HG03342 (cell line): ENCODE data around the gene FAM169A.
"Not testable (repeated sequence)": the region's sequence is repeated elsewhere in the genome, so short reads cannot be mapped to it uniquely, and the experiment has no call there.

Experiments
- ATAC-seq: cut with Tn5 transposase; IDR thresholded peaks from one replicate; pipeline ENCODE4 v1.9.1; 2021; ENCODE audit warnings: mild to moderate bottlenecking, moderate library complexity; ENCODE audit not compliant: unreplicated experiment

FAM169A gene

GRCh38 chr5:74810915-74811314, 55.3 kb downstream of the FAM169A start:
- no peak for ATAC-seq

DNA sequence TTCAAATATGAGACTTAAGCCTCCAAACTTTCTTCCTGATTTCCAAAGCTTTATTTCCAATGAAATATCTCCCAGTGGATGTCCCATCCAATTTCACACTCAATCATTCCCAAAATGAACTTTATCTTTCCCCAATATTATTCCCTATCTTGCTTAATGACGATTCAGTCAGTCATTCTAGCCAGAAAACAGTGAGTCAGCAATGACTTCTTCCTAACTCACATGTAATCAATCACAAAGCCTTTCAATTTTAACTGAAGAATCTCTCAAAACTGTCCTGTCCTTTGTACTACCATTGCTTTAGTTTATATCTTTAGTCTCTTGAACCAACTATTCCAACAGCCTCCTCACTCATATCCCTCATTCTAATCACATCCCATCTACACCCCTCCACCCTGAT, 64.2 kb downstream of the FAM169A start:
- ATAC-seq, result no peak

- no peak for ATAC-seq
Observed at GRCh38 chr5:74801197-74801596, 65.0 kb downstream of the FAM169A start.

DNA sequence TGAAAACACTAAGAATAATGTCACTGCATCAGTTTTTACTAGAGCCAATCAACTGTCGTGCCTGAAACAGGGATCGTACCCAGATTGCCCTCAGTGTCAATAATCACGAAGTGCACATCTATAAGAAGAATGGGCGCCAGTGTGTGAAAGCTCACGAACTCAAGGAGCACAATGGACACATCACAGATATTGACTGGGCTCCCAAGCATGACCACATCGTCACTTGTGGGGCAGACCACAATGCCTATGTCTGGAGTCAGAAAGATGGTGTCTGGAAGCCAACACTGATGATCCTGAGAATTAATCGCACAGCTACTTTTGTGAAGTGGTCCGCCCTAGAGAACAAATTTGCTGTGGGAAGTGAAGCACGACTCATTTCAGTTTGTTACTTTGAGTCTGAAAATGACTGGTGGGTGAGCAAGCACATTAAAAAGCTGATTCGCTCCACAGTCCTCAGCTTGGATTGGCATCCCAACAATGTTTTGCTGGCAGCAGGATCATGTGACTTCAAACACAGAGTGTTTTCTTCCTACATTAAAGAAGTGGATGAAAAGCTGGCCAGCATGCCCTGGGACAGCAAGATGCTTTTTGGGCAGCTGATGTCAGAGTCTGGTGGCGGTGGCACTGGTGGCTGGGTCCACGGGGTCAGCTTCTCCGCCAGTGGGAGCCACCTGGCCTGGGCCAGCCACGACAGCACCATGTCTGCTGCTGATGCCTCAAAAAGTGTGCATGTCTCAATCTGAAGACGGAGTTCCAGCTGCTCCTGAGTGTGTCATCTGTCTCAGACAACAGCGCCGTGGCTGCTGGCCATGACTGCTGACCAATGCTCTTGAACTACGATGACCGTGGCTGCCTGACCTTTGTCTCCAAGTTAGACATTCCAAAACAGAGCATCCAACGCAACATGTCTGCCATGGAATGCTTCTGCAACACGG, 66.9 kb downstream of the FAM169A start:
- no peak for ATAC-seq

GRCh38 chr5:74791669-74792068, 74.5 kb downstream of the FAM169A start:
- ATAC-seq, result not testable (repeated sequence)

- ATAC-seq, result no peak
Observed at GRCh38 chr5:74787424-74787823, 78.8 kb downstream of the FAM169A start.

- no peak for ATAC-seq
Observed at GRCh38 chr5:74786851-74787250, 79.3 kb downstream of the FAM169A start.

GRCh38 chr5:74778609-74779008, 87.6 kb downstream of the FAM169A start:
- ATAC-seq, result no peak

DNA sequence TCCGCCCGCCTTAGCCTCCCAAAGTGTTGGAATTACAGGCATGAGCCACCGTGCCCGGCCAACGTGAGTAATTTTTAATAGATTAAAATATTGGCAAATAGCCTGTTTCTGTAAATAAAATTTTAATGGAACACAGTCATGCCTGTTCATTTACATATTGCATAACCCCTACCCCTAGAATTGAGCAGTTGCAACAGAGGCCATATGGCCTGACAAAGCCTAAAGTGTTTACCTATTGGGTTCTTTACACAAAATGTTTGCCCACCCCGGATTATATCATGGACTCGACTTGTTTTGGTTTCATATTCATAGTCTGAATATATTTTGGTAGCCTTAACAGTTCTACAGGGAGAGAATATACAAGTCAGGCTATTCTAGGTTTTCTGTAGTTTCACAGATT, 93.8 kb downstream of the FAM169A start:
- no peak for ATAC-seq

- peak; percentile 15 for ATAC-seq
Observed at GRCh38 chr5:74767579-74767913, 98.6 kb downstream of the FAM169A start.

- peak; percentile 81 for ATAC-seq
Observed at GRCh38 chr5:74766849-74767578, 99.2 kb downstream of the FAM169A start, which contains the start of the genes GFM2 and NSA2. Gene GFM2, minus strand, starts transcription at chr5:74767117. Its CDS starts 3,375 bp downstream, at chr5:74763742. Gene NSA2, plus strand, starts transcription at chr5:74767249. Its CDS starts 112 bp downstream, at chr5:74767361.

DNA sequence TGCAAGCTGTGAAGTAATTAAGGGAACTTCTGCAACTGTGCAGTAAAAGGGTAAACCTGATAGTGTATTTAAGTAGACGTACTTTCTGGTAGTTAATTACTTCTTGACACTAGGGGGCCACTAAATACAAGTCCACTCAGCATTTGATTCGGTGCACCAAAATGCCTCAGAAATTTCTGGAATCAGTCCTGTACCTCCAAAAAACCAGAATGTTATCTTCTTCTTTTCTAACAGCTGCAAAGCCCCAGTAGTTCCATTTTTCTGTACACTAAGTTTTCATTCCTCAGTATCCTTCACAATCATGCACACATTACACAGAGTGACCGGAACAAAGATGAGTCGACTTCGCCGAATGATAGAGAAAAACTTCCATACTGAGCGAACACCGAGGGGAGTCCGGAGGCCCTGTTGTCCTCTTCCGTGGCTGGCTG, 99.8 kb downstream of the FAM169A start:
- ATAC-seq, result peak; percentile 45

GRCh38 chr5:74765929-74766328, 100.3 kb downstream of the FAM169A start:
- no peak for ATAC-seq

- no peak for ATAC-seq
Observed at GRCh38 chr5:74765201-74765600, 101.0 kb downstream of the FAM169A start.

- ATAC-seq, result no peak
Observed at GRCh38 chr5:74763504-74763903, 102.7 kb downstream of the FAM169A start.

GRCh38 chr5:74762599-74762998, 103.6 kb downstream of the FAM169A start:
- ATAC-seq, result no peak

- ATAC-seq, result no peak
Observed at GRCh38 chr5:74761241-74761640, 104.9 kb downstream of the FAM169A start.

DNA sequence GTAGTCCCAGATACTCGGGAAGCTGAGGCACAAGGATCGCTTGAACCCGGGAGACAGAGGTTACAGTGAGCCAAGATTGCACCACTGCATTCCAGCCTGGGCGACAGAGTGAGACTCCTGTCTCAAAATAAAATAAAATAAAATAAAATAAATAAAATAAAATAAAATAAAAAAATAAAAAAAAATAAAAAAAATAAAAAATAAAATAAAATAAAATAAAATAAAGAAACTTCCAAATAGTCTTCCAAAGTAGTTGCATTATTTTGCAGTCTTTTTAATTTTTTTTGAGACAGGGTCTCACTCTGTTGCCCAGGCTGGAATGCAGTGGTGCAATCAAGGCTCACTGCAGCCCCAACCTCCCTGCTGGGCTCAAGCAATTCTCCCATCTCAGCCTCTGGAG, 117.4 kb downstream of the FAM169A start:
- not testable (repeated sequence) for ATAC-seq

DNA sequence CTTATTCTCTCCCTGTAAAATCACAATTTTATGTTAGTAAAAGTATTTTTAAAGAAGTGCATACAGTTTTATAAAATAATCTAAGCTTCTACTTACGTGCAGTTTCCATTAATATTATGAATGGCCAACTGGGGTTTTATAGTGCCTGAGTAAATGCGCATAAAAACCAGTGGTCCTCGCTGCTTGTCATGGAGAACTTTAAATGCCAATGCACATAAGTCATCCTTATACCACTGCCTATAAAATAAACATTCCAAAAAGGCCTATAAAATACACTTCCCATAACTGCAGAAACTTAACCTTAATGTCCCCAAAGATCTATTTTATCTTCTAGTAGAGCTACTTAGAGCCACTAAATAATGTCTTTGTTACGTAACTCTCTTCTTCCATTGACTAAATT, 127.8 kb downstream of the FAM169A start:
- ATAC-seq, result no peak

GRCh38 chr5:74736759-74737158, 129.4 kb downstream of the FAM169A start:
- no peak for ATAC-seq
